Panc1 (cell line): ENCODE results near the gene TOP3A.

Experiments used
- CTCF ChIP-seq: fragments of 450-650 bp; IDR thresholded peaks from 2 replicates; pipeline ENCODE4 v1.5.1; 2017; ENCODE audit warnings: mild to moderate bottlenecking
- SIN3A ChIP-seq: IDR thresholded peaks from 2 replicates; pipeline ENCODE4 v1.6.1; 2012; ENCODE audit warnings: low read depth, mild to moderate bottlenecking, low read length, moderate library complexity, borderline replicate concordance; ENCODE audit not compliant: insufficient read depth

DNA sequence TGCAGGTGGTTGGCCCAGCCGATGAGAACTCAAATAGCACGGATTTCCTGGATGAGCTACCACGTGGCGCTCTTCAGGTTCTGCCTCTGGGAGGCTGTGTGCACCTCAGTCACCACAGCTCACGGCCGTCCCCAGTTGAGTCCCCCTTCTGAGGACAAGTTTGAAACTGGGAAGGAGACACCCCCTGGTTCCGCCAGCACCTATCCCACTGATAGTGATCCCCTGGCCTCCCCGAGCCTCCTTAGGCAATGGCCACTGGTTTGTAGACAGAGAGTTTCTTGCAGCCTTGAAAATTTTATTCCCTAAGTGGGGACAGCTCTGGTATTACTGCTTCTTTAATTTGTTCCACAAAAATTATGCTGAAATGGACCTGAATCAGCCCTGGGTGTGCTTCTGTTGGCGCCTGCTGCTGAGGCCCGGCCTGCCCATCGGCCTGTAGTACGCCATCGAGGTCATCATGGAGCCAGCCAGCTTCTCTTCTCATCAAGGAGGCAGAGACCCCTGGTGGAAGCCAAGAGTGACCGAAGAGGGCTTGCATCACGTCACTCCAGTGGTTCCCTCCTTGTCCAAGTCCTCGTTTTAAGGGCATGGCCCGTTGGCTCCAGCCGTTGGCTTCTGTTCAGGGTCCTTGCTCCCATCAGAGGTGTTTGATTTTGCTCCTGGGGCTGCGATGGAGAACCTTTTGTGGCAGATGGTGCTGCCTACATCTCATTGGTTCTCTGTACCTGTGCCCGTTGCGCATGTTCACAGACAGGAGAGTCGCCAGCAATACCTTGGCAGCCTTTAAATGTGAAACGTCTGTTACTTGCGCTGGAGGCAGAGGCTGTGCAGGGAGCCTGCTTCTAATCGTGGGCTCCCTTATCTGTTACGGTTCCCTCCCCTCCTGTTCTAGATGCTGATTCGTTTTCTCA lies 9.6 kb upstream of the TOP3A start:
- no peak for TF ChIP-seq CTCF
- no peak for TF ChIP-seq SIN3A
